ENCODE measurements around the gene POLR2E.

POLR2E gene

GRCh38 chr19:1042689-1043511 lies 52.3 kb downstream of the POLR2E start:
- DNase-seq: peak; percentile 65

DNA sequence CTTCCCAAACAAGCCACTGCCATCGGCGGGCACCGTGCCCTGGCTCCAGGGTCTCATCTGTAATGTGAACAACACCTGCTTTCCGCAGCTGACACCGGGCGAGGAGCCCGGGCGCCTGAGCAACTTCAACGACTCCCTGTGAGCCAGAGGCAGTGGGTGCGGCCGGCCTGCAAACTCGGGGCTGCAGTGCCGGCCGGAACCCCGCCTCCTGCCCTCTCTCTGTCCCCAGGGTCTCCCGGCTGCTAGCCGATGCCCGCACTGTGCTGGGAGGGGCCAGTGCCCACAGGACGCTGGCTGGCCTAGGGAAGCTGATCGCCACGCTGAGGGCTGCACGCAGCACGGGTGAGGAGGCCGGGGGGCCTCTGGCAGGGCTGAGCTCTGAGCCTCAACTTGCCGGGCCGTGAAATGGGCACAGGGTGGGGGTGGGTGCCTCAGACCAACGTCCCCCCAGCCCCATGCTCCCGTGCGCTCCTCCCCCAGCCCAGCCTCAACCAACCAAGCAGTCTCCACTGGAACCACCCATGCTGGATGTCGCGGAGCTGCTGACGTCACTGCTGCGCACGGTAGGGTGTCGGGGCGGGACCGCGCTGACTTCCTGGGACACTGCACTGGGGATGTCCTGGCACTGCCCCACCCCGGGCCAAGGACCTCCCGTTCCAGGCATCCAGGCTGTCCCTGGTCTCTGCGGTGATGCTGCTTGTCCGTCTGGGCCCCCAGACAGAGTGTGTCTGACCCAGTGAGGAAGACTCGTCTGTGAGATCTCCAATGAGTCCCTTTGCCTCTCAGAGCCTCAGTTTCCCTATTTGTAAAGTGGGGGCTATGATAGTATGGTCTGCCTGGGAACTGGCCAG lies 53.1 kb downstream of the POLR2E start:
- DNase-seq: peak; percentile 69

DNA sequence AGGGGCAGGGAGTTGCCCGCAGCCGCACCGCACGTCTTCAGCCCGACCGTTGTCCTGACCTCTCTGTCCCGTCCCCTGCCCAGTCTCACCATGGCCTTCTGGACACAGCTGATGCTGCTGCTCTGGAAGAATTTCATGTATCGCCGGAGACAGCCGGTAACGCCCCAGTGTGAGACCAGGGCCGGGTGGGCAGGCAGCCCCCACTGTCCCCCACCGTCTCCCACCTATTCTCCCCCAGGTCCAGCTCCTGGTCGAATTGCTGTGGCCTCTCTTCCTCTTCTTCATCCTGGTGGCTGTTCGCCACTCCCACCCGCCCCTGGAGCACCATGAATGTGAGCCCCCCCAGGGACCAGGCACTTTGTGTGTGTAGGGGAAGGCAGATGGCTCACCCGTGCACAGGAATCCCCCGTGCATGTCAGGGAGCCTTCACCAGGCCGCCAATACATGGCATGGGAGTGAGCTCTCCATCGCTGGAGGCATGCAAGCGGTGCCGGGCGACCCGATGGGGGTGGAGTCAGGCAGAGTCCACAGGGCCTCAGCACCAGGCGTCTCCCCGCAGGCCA lies 53.8 kb downstream of the POLR2E start:
- no peak for DNase-seq

- peak; percentile 97 for DNase-seq
Measured at GRCh38 chr19:1040476-1041271, 54.5 kb downstream of the POLR2E start.

- peak; percentile 99 for DNase-seq
Measured at GRCh38 chr19:1039646-1040475, 55.3 kb downstream of the POLR2E start, which contains the start of gene ABCA7. Gene ABCA7 (plus strand): TSS chr19:1040107. CDS start chr19:1041362, 1,255 bp downstream.

DNA sequence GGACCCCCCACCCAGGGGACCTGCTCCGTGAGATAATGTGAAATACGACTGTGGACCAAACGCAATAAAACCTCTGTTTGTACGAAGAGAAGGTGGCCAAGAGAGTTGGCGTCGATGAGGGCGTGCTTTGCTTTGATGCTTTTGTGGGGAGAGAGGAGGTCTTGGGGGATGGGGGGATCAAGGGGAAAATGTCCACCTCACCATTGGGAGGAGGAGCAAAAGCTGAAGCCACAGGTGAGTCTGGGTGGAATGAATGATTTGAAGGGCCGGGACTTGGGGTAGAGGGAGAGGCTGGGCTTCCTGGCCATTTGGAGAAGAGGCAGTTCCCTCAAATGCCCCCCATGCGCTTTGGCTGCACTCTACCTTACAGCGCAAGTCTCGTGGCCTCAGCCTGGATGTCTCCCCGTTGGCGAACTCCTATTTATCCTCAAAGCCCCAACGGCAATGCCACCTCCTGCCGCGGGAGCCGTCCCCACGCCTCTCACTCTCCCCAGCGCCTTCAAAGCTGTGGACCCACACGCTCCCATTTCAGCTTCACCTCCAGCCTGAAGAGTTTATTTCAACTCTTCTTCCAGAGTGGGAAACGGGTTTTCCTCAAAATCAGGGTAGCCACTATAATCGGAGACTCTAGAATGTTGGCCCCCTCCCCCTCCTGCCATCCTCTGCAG lies 56.1 kb downstream of the POLR2E start:
- DNase-seq: no peak

DNA sequence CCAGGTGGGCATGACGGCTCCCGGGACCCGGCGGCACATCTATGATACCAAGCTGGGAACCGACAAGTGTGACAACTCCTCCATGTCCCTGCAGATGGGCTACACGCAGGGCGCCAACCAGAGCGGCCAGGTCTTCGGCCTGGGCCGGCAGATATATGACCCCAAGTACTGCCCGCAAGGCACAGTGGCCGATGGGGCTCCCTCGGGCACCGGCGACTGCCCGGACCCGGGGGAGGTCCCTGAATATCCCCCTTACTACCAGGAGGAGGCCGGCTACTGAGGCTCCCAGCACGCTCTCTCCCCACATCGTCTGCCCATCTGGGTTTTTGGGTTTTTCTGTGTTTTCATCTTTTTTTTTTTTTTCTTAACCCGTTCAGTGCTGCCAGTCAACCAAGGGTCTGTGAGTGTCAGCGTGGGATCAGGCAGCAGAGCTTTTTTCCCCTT lies 57.5 kb downstream of the POLR2E start:
- DNase-seq: no peak
